ENCODE results near the gene MEFV. TPM values are rescaled to one million over a fixed set of nuclear protein-coding genes. Genes with fewer than 3 reads are reported as not detected.

Gene MEFV
- total RNA-seq, 2 experiments from 2014 or later: 0.27 TPM; not detected in 1

GRCh38 chr16:3234543-3234856 lies 21.9 kb downstream of the MEFV start:
- TF ChIP-seq EZH2phosphoT487 (IDR thresholded peaks at IDR 0.05; ENCODE audit: borderline replicate concordance, low read depth, low read length): no peak
- H3K9me3 ChIP-seq (ENCODE audit: low read length): no peaks in the 10 kb centered on the region
- DNase-seq (ENCODE audit: low spot score): no peak
- H3K4me1 ChIP-seq (ENCODE audit: insufficient read depth, low read length, poor library complexity, severe bottlenecking): peaks cover 19% of the 10 kb centered on the region
- CTCF ChIA-PET (ENCODE audit: unreplicated experiment): interaction anchor here (0.5 kb wide), 1 partner anchor 206 kb away, joined by 4 read pairs; no protein-coding TSS in a partner anchor
- peak overlapping the region; percentile 92 for H3K4me3 ChIP-seq (ENCODE audit: low read depth, low read length, poor library complexity, severe bottlenecking)
- H3K79me2 ChIP-seq (ENCODE audit: insufficient read depth, low read depth, low read length): peaks cover 16% of the 10 kb centered on the region; the same call in 1 of the 2 replicates
- POLR2A ChIA-PET: no interaction called here
- H4K20me1 ChIP-seq (ENCODE audit: insufficient read depth, low read length): no peaks in the 10 kb centered on the region
- H3K9me2 ChIP-seq (ENCODE audit: insufficient read depth, low read length): no peaks in the 10 kb centered on the region
- H3K4me2 ChIP-seq (ENCODE audit: low read length): peak overlapping the region; percentile 87
- BruUV-seq (replicated peaks): no TSS peak
- intact Hi-C loops (cut with micrococcal nuclease; ENCODE audit: unreplicated experiment): no loop called here
- H2AFZ ChIP-seq (ENCODE audit: low read length): peak overlapping the region; percentile 63
- peaks cover 43% of the 10 kb centered on the region for H3K36me3 ChIP-seq (ENCODE audit: insufficient read depth, low read length)
- H3K27ac ChIP-seq (ENCODE audit: low read depth, low read length, poor library complexity, severe bottlenecking): peak overlapping the region; percentile 72

- H3K4me2 ChIP-seq (ENCODE audit: low read length): no peak overlapping the region
- H3K4me1 ChIP-seq (ENCODE audit: insufficient read depth, low read length, poor library complexity, severe bottlenecking): no peaks in the 10 kb centered on the region
- ChIA-PET POLR2A (no interaction called here), CTCF (ENCODE audit: unreplicated experiment) (no interaction called here)
- peaks cover 62% of the 10 kb centered on the region for H3K36me3 ChIP-seq (ENCODE audit: insufficient read depth, low read length)
- intact Hi-C loops (cut with micrococcal nuclease; ENCODE audit: unreplicated experiment): no loop called here
- TF ChIP-seq, protein P1, sequence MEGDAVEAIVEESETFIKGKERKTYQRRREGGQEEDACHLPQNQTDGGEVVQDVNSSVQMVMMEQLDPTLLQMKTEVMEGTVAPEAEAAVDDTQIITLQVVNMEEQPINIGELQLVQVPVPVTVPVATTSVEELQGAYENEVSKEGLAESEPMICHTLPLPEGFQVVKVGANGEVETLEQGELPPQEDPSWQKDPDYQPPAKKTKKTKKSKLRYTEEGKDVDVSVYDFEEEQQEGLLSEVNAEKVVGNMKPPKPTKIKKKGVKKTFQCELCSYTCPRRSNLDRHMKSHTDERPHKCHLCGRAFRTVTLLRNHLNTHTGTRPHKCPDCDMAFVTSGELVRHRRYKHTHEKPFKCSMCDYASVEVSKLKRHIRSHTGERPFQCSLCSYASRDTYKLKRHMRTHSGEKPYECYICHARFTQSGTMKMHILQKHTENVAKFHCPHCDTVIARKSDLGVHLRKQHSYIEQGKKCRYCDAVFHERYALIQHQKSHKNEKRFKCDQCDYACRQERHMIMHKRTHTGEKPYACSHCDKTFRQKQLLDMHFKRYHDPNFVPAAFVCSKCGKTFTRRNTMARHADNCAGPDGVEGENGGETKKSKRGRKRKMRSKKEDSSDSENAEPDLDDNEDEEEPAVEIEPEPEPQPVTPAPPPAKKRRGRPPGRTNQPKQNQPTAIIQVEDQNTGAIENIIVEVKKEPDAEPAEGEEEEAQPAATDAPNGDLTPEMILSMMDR (conservative IDR thresholded peaks at IDR 0.05; ENCODE audit: low read length): no peak
- TF ChIP-seq EZH2phosphoT487 (IDR thresholded peaks at IDR 0.05; ENCODE audit: borderline replicate concordance, low read depth, low read length): no peak
- BruUV-seq (replicated peaks): TSS peak; percentile 27
- H4K20me1 ChIP-seq (ENCODE audit: insufficient read depth, low read length): no peaks in the 10 kb centered on the region
- no peak overlapping the region for H3K4me3 ChIP-seq (ENCODE audit: low read depth, low read length, poor library complexity, severe bottlenecking)
- DNase-seq (ENCODE audit: low spot score): no peak
- no peaks in the 10 kb centered on the region for H3K9me3 ChIP-seq (ENCODE audit: low read length)
- H3K9me2 ChIP-seq (ENCODE audit: insufficient read depth, low read length): no peaks in the 10 kb centered on the region
- no peak overlapping the region for H2AFZ ChIP-seq (ENCODE audit: low read length)
- no peak overlapping the region for H3K27ac ChIP-seq (ENCODE audit: low read depth, low read length, poor library complexity, severe bottlenecking)
- no peaks in the 10 kb centered on the region for H3K79me2 ChIP-seq (ENCODE audit: insufficient read depth, low read depth, low read length)
Measured at GRCh38 chr16:3223913-3224515, 32.4 kb downstream of the MEFV start.

DNA sequence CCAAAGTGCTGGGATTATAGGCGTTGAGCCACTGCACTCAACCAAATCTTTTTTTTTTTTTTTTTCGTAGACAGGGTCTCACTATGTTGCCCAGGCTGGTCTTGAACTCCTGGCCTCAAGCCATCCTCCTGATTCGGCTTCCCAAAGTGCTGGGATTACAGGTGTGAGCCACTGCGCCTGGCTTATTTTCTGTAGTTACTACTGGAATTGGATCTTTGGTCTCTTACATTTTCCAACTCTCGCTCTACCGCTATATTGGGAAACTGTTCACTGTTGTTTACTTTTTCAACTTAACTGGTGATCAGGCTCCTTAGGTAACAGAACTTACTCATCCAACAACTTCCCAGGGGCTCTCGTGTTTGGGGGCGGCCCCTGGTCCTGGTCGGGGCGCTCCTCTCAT lies 35.6 kb downstream of the MEFV start:
- Histone ChIP-seq H3K79me2 (ENCODE audit: insufficient read depth, low read depth, low read length) (no peaks in the 10 kb centered on the region), H3K4me1 (ENCODE audit: insufficient read depth, low read length, poor library complexity, severe bottlenecking) (peaks cover 13% of the 10 kb centered on the region), H3K4me2 (ENCODE audit: low read length) (no peak overlapping the region), H3K9me3 (ENCODE audit: low read length) (no peaks in the 10 kb centered on the region), H4K20me1 (ENCODE audit: insufficient read depth, low read length) (no peaks in the 10 kb centered on the region), H3K9me2 (ENCODE audit: insufficient read depth, low read length) (no peaks in the 10 kb centered on the region), H3K36me3 (ENCODE audit: insufficient read depth, low read length) (peaks cover 33% of the 10 kb centered on the region), H2AFZ (ENCODE audit: low read length) (no peak overlapping the region), H3K27ac (ENCODE audit: low read depth, low read length, poor library complexity, severe bottlenecking) (no peak overlapping the region), H3K4me3 (ENCODE audit: low read depth, low read length, poor library complexity, severe bottlenecking) (no peak overlapping the region)
- no peak for DNase-seq (ENCODE audit: low spot score)
- ChIA-PET POLR2A (interaction anchor here (0.6 kb wide), 1 partner anchor 853 kb away, joined by 3 read pairs; no protein-coding TSS in a partner anchor), CTCF (ENCODE audit: unreplicated experiment) (no interaction called here)
- TF ChIP-seq EZH2phosphoT487 (IDR thresholded peaks at IDR 0.05; ENCODE audit: borderline replicate concordance, low read depth, low read length): no peak
- TF ChIP-seq, protein P1 (conservative IDR thresholded peaks at IDR 0.05; ENCODE audit: low read length): no peak
- intact Hi-C loops (cut with micrococcal nuclease; ENCODE audit: unreplicated experiment): no loop called here
- no TSS peak for BruUV-seq (replicated peaks)
